ENCODE measurements around the gene NUDT6.

Gene NUDT6

GRCh38 chr4:122895336-122895995 is 26.9 kb downstream of the NUDT6 start:
- no peak for TF ChIP-seq CTCF (IDR thresholded peaks at IDR 0.05)
- DNase-seq (ENCODE audit: low spot score): no peak
- Histone ChIP-seq H3K27ac (peak overlapping the region; percentile 5 to 42), H3K4me3 (no peak overlapping the region)

GRCh38 chr4:122894827-122895226 is 27.6 kb downstream of the NUDT6 start:
- H3K27ac ChIP-seq: peak overlapping the region in 1 of 2 donors; percentile 51
- TF ChIP-seq CTCF (IDR thresholded peaks at IDR 0.05): no peak
- no peak for DNase-seq (ENCODE audit: low spot score)
- no peak overlapping the region for H3K4me3 ChIP-seq

- TF ChIP-seq CTCF (IDR thresholded peaks at IDR 0.05): no peak
- no peak for DNase-seq (ENCODE audit: low spot score)
- Histone ChIP-seq H3K27ac (peak overlapping the region; percentile 27 to 68), H3K4me3 (peak overlapping the region; percentile 5)
Measured at GRCh38 chr4:122890147-122890795, 32.1 kb downstream of the NUDT6 start.

- DNase-seq (ENCODE audit: low spot score): no peak
- peak overlapping the region; percentile 27 to 68 for H3K27ac ChIP-seq
- no peak for TF ChIP-seq CTCF (IDR thresholded peaks at IDR 0.05)
- H3K4me3 ChIP-seq: no peak overlapping the region
Measured at GRCh38 chr4:122889726-122890125, 32.7 kb downstream of the NUDT6 start.

GRCh38 chr4:122884499-122884898 is 37.9 kb downstream of the NUDT6 start:
- no peak overlapping the region for H3K4me3 ChIP-seq
- DNase-seq (ENCODE audit: low spot score): no peak
- H3K27ac ChIP-seq: no peak overlapping the region
- no peak for TF ChIP-seq CTCF (IDR thresholded peaks at IDR 0.05)

- Histone ChIP-seq H3K27ac (no peak overlapping the region), H3K4me3 (no peak overlapping the region)
- DNase-seq (ENCODE audit: low spot score): no peak
- no peak for TF ChIP-seq CTCF (IDR thresholded peaks at IDR 0.05)
Measured at GRCh38 chr4:122882857-122883735, 39.3 kb downstream of the NUDT6 start.

Data from coronary artery (tissue), 2 donors.